NCI-H748 (cell line): ENCODE measurements around the gene EIF4B.

ENCODE experiments used
- DNase-seq: peaks from one replicate; lab custom pipeline; 2025; ENCODE audit not compliant: unreplicated experiment; lab: John Stamatoyannopoulos, UW

The EIF4B gene

DNA sequence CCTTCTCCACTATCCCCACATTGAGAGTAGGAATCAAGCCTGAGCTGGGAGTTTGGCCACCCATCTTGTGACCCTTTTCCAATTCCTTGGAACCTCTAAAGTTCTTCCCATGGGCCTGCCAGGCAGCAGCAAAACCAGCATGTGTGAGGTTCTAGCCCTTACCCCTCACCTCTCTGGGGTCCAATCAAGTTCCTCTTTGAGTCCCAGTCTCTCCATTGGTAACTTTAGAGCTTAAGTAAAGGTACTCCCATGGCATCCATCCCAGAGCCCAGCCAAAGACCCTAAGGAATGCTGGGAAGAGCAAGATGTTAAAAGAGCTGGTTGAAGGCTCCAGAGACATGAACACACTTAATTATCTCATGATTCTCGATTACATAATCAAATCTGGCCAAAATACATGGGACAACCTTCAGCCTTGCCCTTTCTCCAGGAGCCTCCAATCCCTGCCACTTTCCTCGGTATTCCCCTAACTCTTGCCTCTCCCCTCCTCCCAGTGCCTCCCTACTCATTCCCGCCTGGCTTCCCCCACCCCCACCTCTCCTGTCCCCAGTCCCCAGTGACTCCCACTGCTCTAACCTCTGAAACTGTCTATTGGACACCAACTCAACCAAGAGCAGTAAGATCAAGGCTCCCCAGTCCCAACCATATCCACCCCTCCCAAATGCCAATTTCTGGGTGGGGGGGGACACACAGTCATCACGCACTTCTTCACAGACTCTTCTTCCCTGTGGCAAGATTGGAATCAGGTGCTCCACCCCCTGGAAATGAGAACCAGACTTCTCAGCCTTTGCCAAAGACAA, 38.8 kb downstream of the EIF4B start:
- no peak for DNase-seq

DNA sequence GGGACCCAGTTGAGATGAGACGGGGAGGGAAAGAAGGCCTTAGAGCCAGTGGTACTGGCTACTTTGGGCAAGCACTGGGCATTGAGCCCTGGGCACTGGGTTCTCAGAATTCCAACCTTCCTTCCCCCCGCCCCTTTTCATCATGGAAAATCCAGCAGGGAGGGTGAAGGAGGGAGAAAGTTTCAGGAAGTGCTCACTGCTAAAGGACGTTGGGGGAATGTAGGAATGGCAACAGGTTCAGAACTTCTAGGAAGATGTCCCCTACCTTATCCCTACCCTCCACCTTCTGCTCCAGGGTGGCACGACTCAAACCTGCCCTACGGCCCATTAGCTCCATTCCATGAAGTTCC, 39.4 kb downstream of the EIF4B start:
- DNase-seq: no peak

DNA sequence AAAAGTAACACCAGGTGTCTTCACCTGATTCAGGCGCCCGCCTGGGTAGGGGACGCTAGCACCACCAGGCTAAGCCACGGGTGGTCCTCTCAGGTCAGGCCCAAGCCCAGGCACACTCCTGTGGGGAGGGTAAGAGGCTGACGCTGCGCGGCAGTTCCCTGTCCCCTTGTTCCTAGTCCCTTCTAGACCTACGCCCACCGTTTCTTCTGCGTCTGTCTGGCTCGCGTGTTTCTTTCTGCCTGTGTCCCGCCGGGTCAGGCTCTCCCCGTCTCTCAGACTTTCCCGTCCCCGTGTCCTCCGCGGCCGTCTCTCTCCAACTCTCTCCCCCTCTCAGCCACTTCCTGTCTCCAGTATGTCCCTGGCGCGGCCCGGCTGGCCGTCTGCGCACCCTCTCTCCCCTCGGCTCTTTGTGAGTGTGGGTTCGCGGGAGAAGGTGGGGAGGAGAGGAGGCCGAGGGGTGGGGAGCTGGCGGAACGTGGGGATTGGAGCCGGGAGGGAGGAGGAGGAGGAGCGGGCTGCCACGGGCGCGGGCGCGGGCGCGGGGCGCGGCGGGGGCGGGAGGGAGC, 40.5 kb downstream of the EIF4B start:
- peak; percentile 80 for DNase-seq

DNA sequence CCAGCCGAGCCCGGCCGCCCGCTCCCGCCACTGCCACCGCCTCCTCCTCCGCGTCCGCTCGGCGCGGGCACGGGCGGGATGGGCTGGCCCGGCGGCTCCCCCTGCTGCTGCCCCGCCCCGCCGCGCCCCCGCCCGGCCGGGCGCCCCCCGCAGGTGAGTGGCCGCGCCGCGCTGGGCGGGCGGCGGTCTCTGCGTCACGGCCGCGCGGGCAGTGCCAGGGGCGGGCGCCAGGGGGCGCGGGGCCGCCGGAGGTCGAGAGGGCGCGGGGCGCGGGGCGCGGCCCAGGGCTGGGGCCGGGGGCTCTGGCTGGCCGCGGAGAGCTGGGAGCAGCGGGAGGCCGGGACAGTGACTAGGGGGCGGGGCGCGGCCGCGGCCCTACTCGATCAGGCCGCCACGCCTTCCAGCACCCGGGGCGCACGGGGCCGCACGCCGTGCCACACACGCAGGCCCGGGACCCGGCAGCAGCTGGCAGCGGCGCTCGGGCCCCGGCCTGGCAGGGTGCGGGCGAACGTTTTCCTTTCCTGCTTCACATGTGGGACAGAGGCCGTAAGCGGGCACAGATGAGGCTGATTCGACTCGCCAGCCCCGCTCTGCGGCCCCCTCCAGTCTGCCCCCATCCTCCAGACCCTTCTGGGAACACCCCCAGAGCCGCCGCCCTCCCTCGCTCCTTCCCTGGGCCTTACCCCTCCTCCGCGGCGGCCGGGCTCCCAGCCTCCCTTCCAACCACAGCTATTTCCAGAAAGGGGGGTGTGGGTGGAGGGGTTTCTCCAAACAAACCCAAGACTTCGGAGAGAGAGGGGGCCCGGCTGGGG, 41.2 kb downstream of the EIF4B start:
- DNase-seq: peak; percentile 80

DNA sequence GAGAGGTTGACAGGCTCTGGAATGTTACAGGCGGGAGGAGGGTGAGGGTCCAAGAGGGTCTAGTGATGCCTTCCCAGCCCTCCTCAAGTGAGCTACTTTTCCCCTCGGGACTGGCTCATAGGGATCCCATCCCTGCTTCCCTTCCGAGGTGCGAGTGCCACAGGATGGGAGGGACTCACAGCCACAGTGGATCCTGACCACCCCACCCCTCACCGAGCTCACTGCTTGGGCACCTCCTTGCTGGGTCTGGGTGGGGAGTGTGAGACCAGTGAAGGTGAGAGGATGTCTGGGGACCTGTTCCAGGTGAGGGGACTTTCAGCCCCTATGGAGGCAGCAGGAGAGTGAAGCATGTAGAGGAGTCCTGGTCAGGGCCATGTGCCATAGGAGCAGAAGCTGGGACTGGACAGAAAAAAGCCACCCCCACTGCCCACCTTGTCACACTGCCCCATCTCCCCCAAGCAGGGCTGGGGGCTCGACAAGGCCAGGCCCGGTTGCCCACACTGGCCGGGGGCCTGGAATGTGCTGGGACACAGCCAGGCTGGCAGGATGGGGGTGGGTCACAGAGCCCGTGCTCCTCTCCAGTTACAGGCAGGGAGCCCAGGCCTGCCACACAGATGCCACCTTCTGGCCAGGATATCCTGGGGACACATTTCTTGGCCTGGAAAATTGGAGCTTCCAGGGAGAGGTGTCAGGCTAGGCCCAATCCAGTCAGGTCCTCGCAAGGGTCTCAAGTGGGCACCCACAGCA, 42.0 kb downstream of the EIF4B start:
- DNase-seq: no peak

DNA sequence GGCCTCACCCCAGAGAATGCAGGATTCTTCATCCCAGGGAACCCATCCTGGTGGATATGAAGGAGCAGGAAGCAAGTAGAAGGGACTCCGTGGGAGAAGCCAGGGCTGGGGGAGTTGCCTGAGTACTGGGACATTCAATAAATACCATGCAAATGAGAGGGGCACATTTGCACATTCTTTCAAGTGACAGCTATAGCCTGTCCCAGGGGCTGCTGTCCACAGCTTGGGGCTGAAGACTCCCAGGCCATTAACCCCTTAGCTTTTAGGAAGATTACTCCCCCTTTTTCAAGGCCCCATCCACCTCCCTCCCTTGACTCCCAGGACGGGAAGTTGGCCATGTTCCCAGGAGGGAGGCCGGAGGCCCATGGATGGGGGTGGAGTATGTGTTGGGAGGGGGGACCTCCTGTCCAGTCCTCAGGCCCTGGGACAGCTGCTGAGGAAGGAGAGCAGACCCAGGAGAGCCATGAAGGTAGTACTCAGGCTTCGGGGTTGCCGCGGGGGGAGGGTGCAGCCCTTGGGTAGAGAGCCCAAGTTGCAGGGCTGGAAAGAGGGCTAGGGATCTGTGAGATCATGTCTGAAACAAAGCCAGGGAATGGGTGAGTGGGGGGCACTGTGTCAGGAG, 42.6 kb downstream of the EIF4B start:
- DNase-seq: no peak

DNA sequence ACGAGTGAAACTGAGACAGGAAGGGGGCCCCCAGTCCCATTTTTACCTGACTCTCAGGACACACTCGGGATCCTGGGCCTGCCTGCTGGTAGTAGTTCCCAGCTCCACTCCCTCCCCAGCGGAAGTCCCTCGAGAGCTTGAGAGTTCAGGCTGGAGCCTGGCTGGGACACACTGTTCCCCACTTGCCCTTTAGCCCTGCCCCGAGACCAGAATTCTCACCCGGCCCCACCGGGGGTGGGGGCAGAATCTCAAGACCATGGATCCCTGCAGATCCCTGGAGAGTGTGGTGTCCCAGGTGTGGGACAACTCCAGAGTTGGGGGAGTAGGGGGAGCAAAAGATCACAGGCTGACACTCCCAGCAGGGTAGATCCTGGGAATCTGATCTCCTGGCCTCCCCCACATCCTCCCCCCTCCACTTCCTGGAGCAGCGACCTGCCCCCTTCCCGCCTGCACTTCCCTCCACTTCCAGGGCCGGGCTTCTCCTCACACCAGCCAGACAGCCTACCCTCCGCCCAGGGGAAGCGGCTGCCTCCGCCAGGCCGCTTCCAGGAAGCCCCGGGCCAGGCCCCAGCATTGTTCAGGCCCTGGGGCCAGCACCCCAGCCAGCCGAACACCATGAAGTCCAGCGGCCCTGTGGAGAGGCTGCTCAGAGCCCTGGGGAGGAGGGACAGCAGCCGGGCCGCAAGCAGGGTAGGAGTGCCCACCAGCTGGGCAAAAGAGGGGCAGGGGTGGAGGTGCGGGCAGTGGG, 43.5 kb downstream of the EIF4B start, which contains the start of gene TNS2:
Gene TNS2 (plus strand): TSS at position 495 of the 748 bp plus-strand sequence. CDS start 121 bp downstream, at position 616.
- DNase-seq: peak; percentile 21

DNA sequence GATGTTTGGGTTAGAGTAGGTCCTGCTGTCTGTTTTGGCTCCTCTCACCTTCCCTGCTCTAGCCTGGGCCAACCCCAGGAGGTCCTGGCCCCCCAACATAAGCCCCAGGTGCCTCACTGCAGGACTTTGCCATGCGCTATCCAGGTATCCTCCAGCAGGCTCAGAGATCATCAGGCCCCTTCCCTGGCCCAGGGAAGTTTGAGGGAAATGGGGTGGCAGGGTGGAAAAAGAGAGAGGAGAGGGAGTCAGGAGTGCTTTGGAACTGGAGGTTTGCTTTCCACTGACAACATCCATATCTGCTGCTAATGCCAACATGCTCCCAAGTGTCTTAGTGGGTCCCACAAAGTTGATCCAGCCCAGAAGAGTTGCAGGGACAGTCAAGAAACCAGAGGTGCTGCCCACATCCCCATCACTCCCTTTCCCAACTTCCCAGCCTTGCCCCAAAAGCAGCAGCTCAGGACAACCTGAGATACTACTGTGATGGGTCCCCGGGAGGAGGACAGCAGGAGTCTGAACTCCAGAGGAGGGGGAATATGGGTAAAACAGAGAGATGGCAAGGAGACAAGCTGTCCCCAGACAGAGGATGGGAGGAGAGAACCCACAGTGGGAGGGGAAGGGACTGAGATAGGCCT, 44.3 kb downstream of the EIF4B start:
- DNase-seq: no peak

DNA sequence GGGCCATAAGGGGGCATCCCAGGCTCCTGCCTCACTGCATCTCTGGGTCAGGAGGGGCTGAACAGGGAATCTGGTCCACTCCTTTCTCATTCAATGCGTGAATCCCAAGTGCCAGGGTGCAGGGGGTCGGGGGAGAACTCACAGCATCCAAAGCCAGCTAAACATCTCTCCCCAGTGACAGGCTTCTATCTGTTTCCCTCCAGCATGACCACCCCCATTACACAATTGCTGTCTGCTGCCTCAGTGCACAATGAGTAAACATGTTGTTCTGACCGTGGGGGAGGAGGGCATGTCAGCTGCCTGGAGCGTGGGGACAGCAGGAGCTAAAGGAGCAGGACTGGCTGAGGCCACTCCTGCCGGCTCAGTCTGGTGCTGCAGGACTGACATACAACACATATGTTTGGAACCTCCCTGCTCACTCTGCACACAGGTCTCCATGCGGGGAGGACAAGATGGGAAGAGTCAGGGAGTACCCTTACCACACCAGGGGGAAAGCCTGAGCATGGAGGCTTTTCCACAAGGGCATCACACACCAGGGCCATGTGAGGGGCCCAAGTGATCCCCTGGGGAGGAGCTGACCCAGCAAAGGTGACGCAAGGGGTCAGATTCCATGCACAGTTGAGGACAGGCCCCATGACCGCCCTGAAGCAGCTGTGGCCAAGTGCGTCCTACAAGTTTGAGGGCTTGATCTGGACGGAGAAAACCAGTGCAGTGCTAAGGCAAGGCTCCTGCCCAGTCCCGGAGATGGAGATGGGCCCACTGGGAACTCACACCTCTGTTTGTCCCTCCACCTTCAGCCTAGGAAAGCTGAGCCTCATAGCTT, 45.0 kb downstream of the EIF4B start:
- no peak for DNase-seq

DNA sequence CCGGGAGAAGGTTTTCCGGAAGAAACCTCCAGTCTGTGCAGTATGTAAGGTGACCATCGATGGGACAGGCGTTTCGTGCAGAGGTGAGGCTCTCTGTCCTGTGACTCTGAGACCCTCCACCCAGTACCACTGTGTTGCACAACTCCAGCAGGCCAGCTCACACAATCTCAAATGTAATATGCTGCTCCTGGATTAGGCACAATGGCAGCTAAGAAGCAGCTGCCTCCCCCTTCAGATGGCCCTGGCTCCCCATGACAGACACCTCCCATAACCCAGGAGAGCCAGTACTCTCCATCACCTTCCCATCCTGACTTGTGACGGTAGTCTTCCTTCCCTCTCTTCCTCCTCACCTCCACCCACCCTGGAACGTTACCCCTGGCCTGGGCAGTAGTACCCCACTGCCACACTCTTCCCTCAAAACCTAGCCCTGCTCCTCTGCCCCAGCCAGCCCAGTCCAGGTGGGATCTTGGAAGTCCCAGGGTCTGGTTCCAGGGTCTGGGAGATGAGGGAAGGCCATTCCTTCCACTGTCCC, 45.7 kb downstream of the EIF4B start:
- DNase-seq: no peak

DNA sequence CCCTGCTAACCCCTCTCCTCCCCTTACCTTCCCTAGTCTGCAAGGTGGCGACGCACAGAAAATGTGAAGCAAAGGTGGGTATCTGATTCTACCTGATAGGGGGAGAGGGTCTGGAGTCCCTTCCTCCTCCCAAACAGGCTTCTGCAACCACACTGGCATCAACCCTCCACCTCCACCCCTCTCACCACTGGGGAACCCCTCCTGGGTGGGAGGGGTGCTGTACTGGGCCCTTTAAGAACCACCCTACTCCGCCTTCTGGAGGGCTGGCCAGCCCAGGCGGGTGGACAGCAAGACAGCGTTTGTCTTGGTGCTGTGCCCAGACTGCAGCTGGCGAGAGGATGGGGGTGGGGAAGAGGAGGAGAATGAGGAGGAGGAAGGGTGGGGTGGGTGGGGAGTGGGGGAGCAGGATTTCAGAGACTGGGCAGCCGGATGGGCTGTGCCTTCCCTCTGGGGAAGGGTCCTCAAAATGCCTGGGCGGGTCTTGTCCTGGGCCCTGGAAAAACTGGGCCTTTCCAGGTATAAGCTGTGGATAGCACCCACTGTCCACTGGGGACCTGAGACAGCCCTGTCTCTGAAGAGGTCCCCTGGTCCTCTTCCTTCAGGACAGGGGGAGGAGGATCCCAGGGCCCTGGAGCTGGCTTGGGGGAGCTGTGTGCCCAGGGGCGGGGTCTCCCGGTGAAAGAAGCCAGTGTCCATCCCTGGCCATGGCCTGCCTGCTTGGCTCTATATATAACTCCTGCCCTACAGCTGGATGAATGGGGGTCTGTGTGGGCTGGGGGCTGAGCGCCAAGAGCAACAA, 46.4 kb downstream of the EIF4B start:
- peak; percentile 23 for DNase-seq

DNA sequence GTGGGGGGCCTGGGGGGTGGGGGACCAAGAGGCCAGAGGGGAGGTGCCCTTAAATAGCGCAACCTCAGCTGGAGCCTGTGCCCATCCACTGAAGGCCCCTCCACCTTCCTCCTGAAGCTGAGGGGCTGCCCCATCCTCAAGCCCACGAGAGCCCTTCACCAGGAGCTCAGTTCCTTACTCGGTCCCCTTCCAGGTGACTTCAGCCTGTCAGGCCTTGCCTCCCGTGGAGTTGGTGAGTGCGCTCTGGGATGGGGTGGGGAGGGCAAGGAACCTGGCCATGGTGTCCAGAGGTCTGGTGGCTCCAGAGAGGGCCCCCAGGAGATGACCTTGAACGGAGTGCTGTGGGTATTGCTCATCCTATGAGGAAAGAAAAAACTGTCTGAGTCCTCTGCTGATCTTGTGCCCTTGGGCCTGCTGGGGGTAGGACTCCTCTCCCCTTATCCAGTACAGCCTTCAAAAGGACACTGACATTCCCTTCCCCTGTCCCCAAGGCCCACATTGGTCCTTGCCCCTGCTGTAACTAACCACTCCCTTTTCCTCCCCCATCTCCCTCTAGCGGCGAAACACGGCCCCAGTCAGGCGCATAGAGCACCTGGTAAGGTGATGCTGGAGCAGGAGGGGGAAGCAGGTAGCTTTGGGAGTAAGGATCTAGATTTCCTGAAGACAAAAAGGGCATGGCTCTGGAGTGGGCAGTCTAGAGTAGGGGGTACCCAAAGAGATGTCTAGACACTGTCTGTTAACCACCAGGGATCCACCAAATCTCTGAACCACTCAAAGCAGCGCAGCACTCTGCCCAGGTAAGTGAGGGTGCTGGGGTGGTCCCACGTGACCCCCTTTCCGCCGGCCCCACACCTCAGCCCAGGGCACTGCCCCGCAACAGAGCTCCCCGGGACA, 47.2 kb downstream of the EIF4B start:
- DNase-seq: peak; percentile 87

DNA sequence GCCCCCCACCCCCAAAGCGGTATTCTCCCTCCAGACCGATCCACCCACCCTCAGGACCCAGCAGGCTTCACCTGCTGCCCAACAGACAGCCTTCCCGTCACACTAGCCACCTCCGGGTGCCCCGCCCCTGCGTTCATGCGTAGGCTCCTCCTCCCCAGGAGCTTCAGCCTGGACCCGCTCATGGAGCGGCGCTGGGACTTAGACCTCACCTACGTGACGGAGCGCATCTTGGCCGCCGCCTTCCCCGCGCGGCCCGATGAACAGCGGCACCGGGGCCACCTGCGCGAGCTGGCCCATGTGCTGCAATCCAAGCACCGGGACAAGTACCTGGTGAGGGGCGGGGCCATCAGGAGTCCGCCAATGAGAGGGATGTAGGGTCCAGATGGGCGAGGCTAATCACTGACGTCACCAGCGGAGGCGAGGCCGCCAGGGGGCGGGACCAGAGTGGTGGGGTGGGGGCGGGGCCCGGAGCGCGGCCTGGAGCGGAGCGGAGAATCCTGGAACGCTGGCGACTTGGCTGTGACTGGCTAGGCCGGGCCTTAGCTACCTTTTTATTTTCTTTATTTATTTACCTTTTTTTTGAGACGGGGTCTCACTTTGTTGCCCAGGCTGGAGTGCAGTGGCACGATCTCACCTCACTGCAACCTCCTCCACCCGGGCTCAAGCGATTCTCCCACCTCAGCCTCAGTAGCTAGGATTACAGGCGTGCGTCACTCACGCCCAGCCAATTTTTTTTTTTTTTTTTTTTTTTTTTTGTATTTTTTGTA, 48.0 kb downstream of the EIF4B start:
- peak; percentile 96 for DNase-seq

DNA sequence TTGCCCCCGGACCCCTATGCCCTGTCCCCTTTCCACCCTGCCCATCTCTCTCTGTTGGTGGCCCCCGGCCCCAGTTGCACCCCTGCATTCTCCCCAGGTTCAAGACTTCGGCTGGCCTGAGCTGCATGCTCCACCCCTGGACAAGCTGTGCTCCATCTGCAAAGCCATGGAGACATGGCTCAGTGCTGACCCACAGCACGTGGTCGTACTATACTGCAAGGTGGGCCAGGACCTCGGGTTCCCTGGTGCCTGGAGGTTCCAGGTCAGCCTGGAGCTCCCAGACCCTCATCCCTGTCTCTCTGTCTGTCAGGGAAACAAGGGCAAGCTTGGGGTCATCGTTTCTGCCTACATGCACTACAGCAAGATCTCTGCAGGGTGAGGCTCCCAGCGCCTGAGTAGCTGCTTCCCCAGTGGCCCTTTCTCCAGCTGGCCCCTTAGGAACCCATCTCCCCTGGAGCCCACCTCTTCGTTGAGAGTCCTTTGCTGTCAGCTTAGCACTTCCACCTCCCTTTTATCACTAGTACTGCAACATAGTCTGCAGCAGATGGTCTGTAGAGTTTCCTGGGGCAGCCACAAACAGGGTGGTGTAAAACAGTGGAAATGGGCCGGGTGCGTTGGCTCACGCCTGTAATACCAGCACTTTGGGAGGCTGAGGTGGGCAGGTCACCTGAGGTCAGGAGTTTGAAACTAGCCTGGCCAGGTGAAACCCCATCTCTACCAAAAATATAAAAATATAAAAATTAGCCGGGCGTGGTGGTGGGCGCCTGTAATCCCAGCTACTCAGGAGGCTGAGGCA, 49.4 kb downstream of the EIF4B start:
- no peak for DNase-seq

DNA sequence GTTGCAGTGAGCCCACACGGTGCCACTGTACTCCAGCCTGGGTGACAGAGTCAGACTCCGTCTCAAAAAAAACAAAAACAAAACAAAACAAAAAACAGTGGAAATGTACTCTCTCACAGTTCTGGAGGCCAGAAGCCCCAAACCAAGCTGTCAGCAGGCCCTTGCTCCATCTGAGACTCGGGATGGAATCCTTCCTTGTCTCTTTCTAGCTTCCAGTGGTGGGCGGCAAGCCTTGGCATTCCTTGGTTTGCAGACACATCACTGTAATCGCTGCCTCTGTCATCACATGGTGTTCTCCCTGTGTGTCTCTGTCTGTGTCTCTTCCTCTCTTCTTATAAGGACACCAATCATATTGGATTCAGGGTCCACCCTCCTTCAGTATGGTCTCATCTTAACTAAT, 50.0 kb downstream of the EIF4B start:
- DNase-seq: no peak
